K562 (cell line): ENCODE measurements around the gene TBC1D5. TPM values are rescaled to one million over a fixed set of nuclear protein-coding genes. Genes with fewer than 3 reads are reported as not detected.

ENCODE experiments used
- ATAC-seq: fragments of 200-7000 bp; cut with Tn5 transposase; 3 replicates; pipeline ENCODE4 v1.9.1; 2020; ENCODE audit warnings: moderate library complexity
- BruUV-seq: library from RNA; stranded (reverse); fragments of 400-500 nt; replicated peaks from 2 replicates; lab custom pipeline; 2021; lab: Mats Ljungman, UMichigan
- CTCF ChIA-PET: fragments of 300-600 bp; formaldehyde crosslinking; extraction: SDS; loops from one replicate; lab custom pipeline; 2021; ENCODE audit warnings: low intra/inter-chr PET ratio; lab: Yijun Ruan, JAX
- POLR2A ChIA-PET: fragments of 300-600, 350-650 bp; sonication (Branson Sonifier 250); formaldehyde crosslinking; extraction: SDS; loops from one replicate; lab custom pipeline; 2021; ENCODE audit warnings: antibody characterized with exemption, inconsistent platforms; lab: Yijun Ruan, JAX
- DNase-seq, 4 experiments: peaks; one replicate each; pipeline versions ENCODE4 v3.0.0 to v3.0.0-alpha.2; 2011 to 2018; ENCODE audit warnings: low spot score in 3 of 4, mixed read lengths in 3 of 4; ENCODE audit errors: extremely low read depth in 1 of 4
- FAIRE-seq: peaks from 2 replicates; lab custom pipeline; 2011; peaks lifted over from hg19 to GRCh38; lab: Jason Lieb, UNC
- H2AFZ ChIP-seq: 2 replicates; pipeline ENCODE4 v1.6.0; 2011; ENCODE audit warnings: low read depth, low read length, control low read depth, inconsistent platforms
- H3K27ac ChIP-seq: fragments of 200-600 bp; 3 replicates; pipeline ENCODE4 v1.8.0; 2011; ENCODE audit warnings: low read depth, mild to moderate bottlenecking, control low read depth, inconsistent platforms, low read length, moderate library complexity, mixed read lengths; ENCODE audit errors: extremely low read depth
- H3K27me3 ChIP-seq, 2 experiments: fragments of 300-600 bp in 1 of 2; 2 replicates in 1 of 2; 3 replicates in 1 of 2; pipeline versions ENCODE4 v1.6.0 to v1.8.0; 2011; ENCODE audit warnings: inconsistent platforms in 2 of 2, low read length in 2 of 2, mild to moderate bottlenecking in 1 of 2, mixed read lengths in 1 of 2, moderate library complexity in 1 of 2; ENCODE audit not compliant: control insufficient read depth in 2 of 2, insufficient read depth in 2 of 2
- H3K36me3 ChIP-seq: fragments of 300-600 bp; 3 replicates; pipeline ENCODE4 v1.8.0; 2011; ENCODE audit warnings: mild to moderate bottlenecking, low read length, inconsistent platforms; ENCODE audit not compliant: control insufficient read depth, insufficient read depth
- H3K4me1 ChIP-seq, 2 experiments: fragments of 200-600 bp in 1 of 2; replicated peaks in 1 of 2; 2 replicates in 1 of 2; 3 replicates in 1 of 2; pipeline versions ENCODE4 v1.5.1 to v1.8.0; 2011; ENCODE audit warnings: inconsistent platforms in 2 of 2, low read length in 2 of 2, mild to moderate bottlenecking in 1 of 2, mixed read lengths in 1 of 2, moderate library complexity in 1 of 2; ENCODE audit not compliant: control insufficient read depth in 2 of 2, insufficient read depth in 2 of 2
- H3K4me2 ChIP-seq: 2 replicates; pipeline ENCODE4 v1.6.1; 2011; ENCODE audit warnings: low read length, control low read depth, inconsistent platforms, mixed read lengths; ENCODE audit not compliant: insufficient read depth
- H3K4me3 ChIP-seq: fragments of 200-600 bp; sonication (generic), shearing (Covaris generic); 2 replicates; pipeline ENCODE4 v1.5.1; 2016; ENCODE audit warnings: control low read depth, inconsistent platforms
- H3K79me2 ChIP-seq: fragments of 200-600 bp; 3 replicates; pipeline ENCODE4 v1.8.0; 2011; ENCODE audit warnings: low read length, inconsistent platforms; ENCODE audit not compliant: control insufficient read depth, insufficient read depth
- H3K9ac ChIP-seq, 2 experiments: 2 replicates each; pipeline versions ENCODE4 v1.6.0 to v1.6.1; 2011; ENCODE audit warnings: low read depth in 2 of 2, low read length in 2 of 2, control low read depth in 1 of 2, inconsistent platforms in 1 of 2, mild to moderate bottlenecking in 1 of 2, mixed read lengths in 1 of 2; ENCODE audit not compliant: insufficient read depth in 1 of 2
- H3K9me1 ChIP-seq: one replicate; pipeline ENCODE4 v1.6.0; 2011; ENCODE audit warnings: inconsistent platforms, mild to moderate bottlenecking, low read length, moderate library complexity; ENCODE audit not compliant: control insufficient read depth, insufficient read depth
- H3K9me3 ChIP-seq: replicated peaks from 2 replicates; pipeline ENCODE4 v1.5.1; 2011; ENCODE audit warnings: low read depth, low read length, inconsistent platforms; ENCODE audit not compliant: control insufficient read depth, insufficient read depth
- H4K20me1 ChIP-seq: replicated peaks from 2 replicates; pipeline ENCODE4 v1.6.1; 2011; ENCODE audit warnings: low read length, inconsistent platforms, mixed read lengths; ENCODE audit not compliant: control insufficient read depth, insufficient read depth
- ARHGAP35 ChIP-seq: fragments of 450-650 bp; IDR thresholded peaks from 2 replicates; pipeline ENCODE4 v1.6.1; 2018; ENCODE audit not compliant: partially characterized antibody
- BCL6 ChIP-seq: fragments of 250-450 bp; sonication (Bioruptor Pico); IDR thresholded peaks from 2 replicates; pipeline ENCODE4 v1.4.0; 2020
- FOS ChIP-seq: IDR thresholded peaks from 3 replicates; pipeline ENCODE4 v1.6.1; 2011; ENCODE audit not compliant: insufficient read length; ENCODE audit errors: extremely low read depth
- FOXA1 ChIP-seq: fragments of 450-650 bp; IDR thresholded peaks from 2 replicates; pipeline ENCODE4 v1.6.1; 2016; ENCODE audit warnings: mild to moderate bottlenecking, borderline replicate concordance
- FOXK1 ChIP-seq: sonication (generic); formaldehyde crosslinking; IDR thresholded peaks from 2 replicates; pipeline ENCODE4 v1.8.0; 2022; ENCODE audit warnings: missing genetic modification reagents, mild to moderate bottlenecking, borderline replicate concordance
- JUND ChIP-seq, 2 experiments: IDR thresholded peaks; 2 replicates in 1 of 2; 3 replicates in 1 of 2; pipeline ENCODE4 v1.6.1; 2011; ENCODE audit warnings: borderline replicate concordance in 2 of 2, low read depth in 2 of 2, low read length in 2 of 2, improper control_type of control experiment in 1 of 2, missing biosample characterization in 1 of 2, missing genetic modification characterization in 1 of 2, missing genetic modification reagents in 1 of 2
- LARP7 ChIP-seq: fragments of 450-650 bp; IDR thresholded peaks from 2 replicates; pipeline ENCODE4 v1.6.1; 2016
- MECOM ChIP-seq: fragments of 250-450 bp; sonication (Bioruptor Pico); IDR thresholded peaks from 2 replicates; pipeline ENCODE4 v1.8.0; 2022; ENCODE audit warnings: inconsistent platforms
- MEF2A ChIP-seq: IDR thresholded peaks from 2 replicates; pipeline ENCODE4 v1.6.1; 2011; ENCODE audit warnings: low read depth, mild to moderate bottlenecking, low read length, moderate library complexity; ENCODE audit not compliant: control insufficient read depth
- NR2C2 ChIP-seq, 2 experiments: fragments of 200-800 bp in 1 of 2; sonication (Bioruptor generic) in 1 of 2; sonication (generic) in 1 of 2; formaldehyde crosslinking in 1 of 2; IDR thresholded peaks; 2 replicates each; pipeline versions ENCODE4 v1.6.1 to v1.8.0; 2016 to 2022; ENCODE audit warnings: mild to moderate bottlenecking in 1 of 2, missing compliant biosample characterization in 1 of 2, missing genetic modification characterization in 1 of 2, missing genetic modification reagents in 1 of 2
- PHB2 ChIP-seq: fragments of 450-650 bp; IDR thresholded peaks from 2 replicates; pipeline ENCODE4 v1.6.1; 2017; ENCODE audit warnings: low read depth
- PRMT5 ChIP-seq: sonication (generic); formaldehyde crosslinking; IDR thresholded peaks from 2 replicates; pipeline ENCODE4 v1.5.0; 2020; ENCODE audit warnings: missing genetic modification reagents
- PTBP1 ChIP-seq: fragments of 200-400 bp; formaldehyde crosslinking; IDR thresholded peaks from 2 replicates; pipeline ENCODE4 v1.6.1; 2017; ENCODE audit warnings: low read depth, low read length
- SIN3A ChIP-seq, 2 experiments: fragments of 150-350 bp in 1 of 2; IDR thresholded peaks; 2 replicates each; pipeline ENCODE4 v1.6.1; 2011 to 2016; ENCODE audit warnings: borderline replicate concordance in 2 of 2, low read depth in 2 of 2, low read length in 2 of 2, mild to moderate bottlenecking in 2 of 2, moderate library complexity in 2 of 2; ENCODE audit not compliant: control insufficient read depth in 1 of 2
- ZEB2 ChIP-seq: fragments of 450-650 bp; IDR thresholded peaks from 2 replicates; pipeline ENCODE4 v1.6.1; 2016
- ZNF347 ChIP-seq: fragments of 450-650 bp; formaldehyde crosslinking; IDR thresholded peaks from 2 replicates; pipeline ENCODE4 v1.4.0; 2020; ENCODE audit warnings: low read depth, mild to moderate bottlenecking, moderate library complexity
- ZNF431 ChIP-seq: sonication (generic); formaldehyde crosslinking; IDR thresholded peaks from 2 replicates; pipeline ENCODE4 v1.8.0; 2022; ENCODE audit warnings: mild to moderate bottlenecking, missing genetic modification reagents
- WGBS: fragments of 100-300 bp; shearing (Covaris generic); methylation state at CpG from one replicate; pipeline ENCODE4 v1.1.6; 2016; ENCODE audit warnings: low coverage, mixed read lengths; ENCODE audit not compliant: insufficient coverage; ENCODE audit errors: missing lambda C conversion rate; 5-methylcytosine and 5-hydroxymethylcytosine counted together
- in situ Hi-C: fragments of 300-500 bp; cut with MboI; formaldehyde crosslinking; loops from 4 replicates; pipeline ENCODE4 v1.15.0; 2018; ENCODE audit warnings: inconsistent platforms, mixed read lengths
- intact Hi-C: fragments of 100-400 bp; cut with micrococcal nuclease; formaldehyde crosslinking; loops from 2 replicates; pipeline ENCODE4 v1.14.2; 2022
- polyA plus RNA-seq, 8 experiments: library from polyadenylated mRNA; depleted of rRNA in 4 of 8; stranded (reverse) in 5 of 8; unstranded in 3 of 8; fragments of >200 nt; fragmentation: Nextera tagmentation in 2 of 8; fragmentation: Illumina TruSeq in 1 of 8; extraction: Ambion mirVana in 2 of 8; extraction: Trizol in 1 of 8; gene quantifications; 2 replicates each; pipeline versions ENCODE4 v1.2.1 to v1.2.3, GENCODE V29; 2011 to 2014; ENCODE audit warnings: inconsistent platforms in 1 of 8, missing spikeins in 1 of 8
- total RNA-seq, 7 experiments: library from RNA; depleted of rRNA in 6 of 7; stranded (reverse); fragments of >200 nt in 6 of 7; fragmentation: Illumina TruSeq in 2 of 7; extraction: Trizol in 2 of 7; gene quantifications; 2 replicates each; pipeline versions ENCODE4 v1.2.1 to v1.2.3, GENCODE V29; 2011 to 2021; ENCODE audit warnings: low replicate concordance in 1 of 7

TBC1D5 gene
- total and polyA plus RNA-seq, 9 of the 15 experiments (the other 6 are each of a cell fraction or from before 2014, with no cell fraction given), result 2.9 to 38.1 (median 25.6) TPM

GRCh38 chr3:17118771-17119170, 623.7 kb downstream of the TBC1D5 start:
- ATAC-seq, result no peak
- H3K9me3 ChIP-seq, result no peaks in the 10 kb centered on the region
- no peak overlapping the region for H2AFZ ChIP-seq
- DNase-seq, result no peak
- H3K36me3 ChIP-seq, result no peaks in the 10 kb centered on the region
- H3K4me3 ChIP-seq, result no peak overlapping the region
- H3K4me1 ChIP-seq, result no peaks in the 10 kb centered on the region
- in situ Hi-C loops, result no loop called here
- ChIA-PET CTCF (no interaction called here), POLR2A (no interaction called here)
- WGBS, result 1% methylated on average over 6 of the region's 6 CpGs
- no peak overlapping the region for H3K9ac ChIP-seq
- intact Hi-C loops, result no loop called here
- no peaks in the 10 kb centered on the region for H3K9me1 ChIP-seq
- H3K27me3 ChIP-seq, result peaks cover 0 to 5% of the 10 kb centered on the region in 2 experiments; a peak in 3 of 5 replicates
- H3K79me2 ChIP-seq, result no peaks in the 10 kb centered on the region
- TF ChIP-seq PRMT5 (CRISPR knock-in tag) (no peak), ZNF347 (CRISPR knock-in tag) (no peak), FOS (no peak), LARP7 (no peak), MEF2A (no peak), ARHGAP35 (no peak), JUND (IDR thresholded peaks at IDR 0.05; ENCODE audit: borderline replicate concordance, low read depth, low read length) (no peak), JUND (tag; IDR thresholded peaks at IDR 0.05; ENCODE audit: borderline replicate concordance, low read depth, low read length) (no peak), ZNF431 (CRISPR knock-in tag) (no peak), PHB2 (no peak), ZEB2 (no peak), MECOM (CRISPR knock-in tag) (no peak), FOXK1 (CRISPR knock-in tag) (no peak), SIN3A (IDR thresholded peaks at IDR 0.05; ENCODE audit: borderline replicate concordance in 2 of 2, control insufficient read depth in 1 of 2, low read depth in 2 of 2, low read length in 2 of 2) (no peak), FOXA1 (no peak), PTBP1 (no peak), BCL6 (CRISPR knock-in tag) (no peak), NR2C2 (CRISPR knock-in tag; IDR thresholded peaks at IDR 0.05) (no peak), NR2C2 (tag; IDR thresholded peaks at IDR 0.05) (no peak)
- H4K20me1 ChIP-seq, result no peaks in the 10 kb centered on the region; the same call in 1 of the 2 replicates
- no peak overlapping the region for H3K27ac ChIP-seq
- H3K4me2 ChIP-seq, result no peak overlapping the region
- FAIRE-seq, result no peak
- no TSS peak for BruUV-seq
